ENCODE measurements around the gene RGL1. TPM values are rescaled to one million over a fixed set of nuclear protein-coding genes. Genes with fewer than 3 reads are reported as not detected.

The RGL1 gene
- total and polyA plus RNA-seq, 4 donors, result 7.0 to 51.6 (median 16.4) TPM

DNA sequence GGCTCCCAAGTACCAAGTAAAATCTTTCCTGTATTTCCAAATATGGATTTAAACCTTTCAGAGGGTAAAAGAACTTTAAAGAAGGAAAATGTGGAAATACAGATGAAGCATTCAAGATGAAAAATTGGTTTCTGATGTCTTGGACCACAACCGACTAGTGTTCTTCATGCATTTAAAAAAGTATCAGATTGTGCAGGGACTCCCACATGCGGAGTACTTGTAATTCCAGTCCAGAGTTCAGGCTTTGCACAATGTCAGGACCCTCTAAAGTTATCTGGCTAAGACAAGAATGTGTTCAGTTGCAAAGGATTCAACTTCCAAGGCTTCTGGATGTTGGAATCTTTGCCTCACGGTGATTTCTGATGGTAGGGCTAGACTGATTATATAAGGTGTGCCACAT lies 66.7 kb downstream of the RGL1 start:
- H3K4me1 ChIP-seq (ENCODE audit: control insufficient read depth in 1 of 2, insufficient read depth in 2 of 2, low read length in 2 of 2), result peaks cover 0 to under 1% of the 10 kb centered on the region in 2 donors
- H3K27ac ChIP-seq (ENCODE audit: low read depth in 1 of 2, low read length in 2 of 2), result no peak overlapping the region
- 83 to 91% methylated on average over 3 of the region's 3 CpGs for WGBS, 2 donors
- intact Hi-C loops (cut with DNase I), result no loop called here
- H3K9me3 ChIP-seq (ENCODE audit: control insufficient read depth, low read length), result no peaks in the 10 kb centered on the region
- ATAC-seq (ENCODE audit: low FRiP score) (no peak), DNase-seq (no peak)
- no peaks in the 10 kb centered on the region for H3K27me3 ChIP-seq (ENCODE audit: control insufficient read depth in 1 of 2, insufficient read depth in 2 of 2, low read length in 1 of 2)
- H3K36me3 ChIP-seq (ENCODE audit: control insufficient read depth in 1 of 2, insufficient read depth in 2 of 2, low read length in 1 of 2), result no peaks in the 10 kb centered on the region
- H3K4me3 ChIP-seq (ENCODE audit: low read length in 2 of 2), result no peak overlapping the region

DNA sequence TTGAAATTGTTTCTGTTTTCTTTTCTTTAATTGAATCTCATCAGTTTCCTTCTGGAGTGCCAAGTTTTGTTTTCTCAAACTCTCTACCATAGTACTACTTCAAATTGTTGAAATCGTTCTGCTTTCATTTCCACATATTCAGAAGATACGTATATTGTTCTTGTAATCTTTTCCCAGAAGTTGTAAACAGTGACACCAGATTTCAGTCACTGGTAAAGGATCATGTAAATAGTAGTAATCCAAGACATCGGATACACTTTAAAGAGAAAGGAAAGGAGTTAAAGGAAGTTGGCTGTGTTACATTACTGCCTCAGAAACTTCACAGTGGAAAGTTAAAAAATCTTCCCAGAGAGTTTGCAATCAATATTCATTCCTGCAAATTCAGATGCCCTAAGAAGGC lies 67.5 kb downstream of the RGL1 start:
- no peak overlapping the region for H3K27ac ChIP-seq (ENCODE audit: low read depth in 1 of 2, low read length in 2 of 2)
- intact Hi-C loops (cut with DNase I), result no loop called here
- H3K27me3 ChIP-seq (ENCODE audit: control insufficient read depth in 1 of 2, insufficient read depth in 2 of 2, low read length in 1 of 2), result no peaks in the 10 kb centered on the region
- no peaks in the 10 kb centered on the region for H3K36me3 ChIP-seq (ENCODE audit: control insufficient read depth in 1 of 2, insufficient read depth in 2 of 2, low read length in 1 of 2)
- 57 to 77% methylated on average over 3 of the region's 3 CpGs for WGBS, 2 donors
- ATAC-seq (ENCODE audit: low FRiP score) (no peak), DNase-seq (no peak)
- no peaks in the 10 kb centered on the region for H3K9me3 ChIP-seq (ENCODE audit: control insufficient read depth, low read length)
- no peak overlapping the region for H3K4me3 ChIP-seq (ENCODE audit: low read length in 2 of 2)
- peaks cover 0 to 4% of the 10 kb centered on the region in 2 donors for H3K4me1 ChIP-seq (ENCODE audit: control insufficient read depth in 1 of 2, insufficient read depth in 2 of 2, low read length in 2 of 2)

DNA sequence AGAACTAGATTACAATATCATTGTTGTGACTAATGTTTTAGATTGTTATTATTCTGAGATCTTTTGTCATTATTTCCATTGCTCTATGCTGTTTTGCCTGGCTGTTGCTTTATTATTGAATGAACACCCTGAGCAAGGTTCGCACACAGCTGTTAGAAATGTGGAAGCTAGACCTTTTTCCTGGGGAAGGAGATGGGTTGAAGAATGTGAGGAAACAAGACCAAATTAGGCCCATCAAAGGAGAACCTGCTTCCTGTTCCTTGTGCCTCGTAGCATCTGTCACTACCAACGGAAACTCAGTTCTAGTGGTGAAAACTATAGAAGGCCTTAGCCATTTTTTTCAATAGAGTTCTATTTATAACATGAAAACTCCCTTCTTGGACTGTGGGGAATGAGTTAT lies 68.7 kb downstream of the RGL1 start:
- intact Hi-C loops (cut with DNase I), result no loop called here
- Histone ChIP-seq H3K4me3 (ENCODE audit: low read length in 2 of 2) (no peak overlapping the region), H3K9me3 (ENCODE audit: control insufficient read depth, low read length) (no peaks in the 10 kb centered on the region), H3K27ac (ENCODE audit: low read depth in 1 of 2, low read length in 2 of 2) (no peak overlapping the region), H3K27me3 (ENCODE audit: control insufficient read depth in 1 of 2, insufficient read depth in 2 of 2, low read length in 1 of 2) (no peaks in the 10 kb centered on the region), H3K4me1 (ENCODE audit: control insufficient read depth in 1 of 2, insufficient read depth in 2 of 2, low read length in 2 of 2) (peaks cover 0 to 4% of the 10 kb centered on the region in 2 donors), H3K36me3 (ENCODE audit: control insufficient read depth in 1 of 2, insufficient read depth in 2 of 2, low read length in 1 of 2) (no peaks in the 10 kb centered on the region)
- no peak for ATAC-seq (ENCODE audit: low FRiP score)
- no peak for DNase-seq
- 11 to 21% methylated on average over 3 of the region's 3 CpGs for WGBS, 2 donors

DNA sequence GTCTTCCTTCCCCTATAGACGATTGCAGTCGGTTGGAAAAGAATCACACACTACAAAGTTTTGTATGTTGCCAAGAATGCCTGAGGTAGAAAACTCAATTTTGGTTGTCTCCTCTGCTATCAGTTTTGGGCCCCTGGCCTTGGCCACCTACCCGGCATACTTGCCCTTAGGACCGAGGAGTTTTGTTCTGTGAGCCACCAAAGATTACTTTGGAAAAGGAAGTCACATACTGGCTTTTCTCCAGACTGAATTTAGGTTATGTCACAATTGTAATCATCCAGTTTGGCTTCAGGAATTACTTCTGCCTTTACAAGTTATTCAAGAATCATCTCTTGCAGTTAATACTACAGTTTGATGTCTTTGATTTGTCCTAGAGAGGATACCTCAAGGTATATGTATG lies 71.4 kb downstream of the RGL1 start:
- WGBS, 2 donors, result 15 to 18% methylated on average over 4 of the region's 4 CpGs
- intact Hi-C loops (cut with DNase I), result no loop called here
- DNase-seq (no peak), ATAC-seq (ENCODE audit: low FRiP score) (no peak)
- no peak overlapping the region for H3K27ac ChIP-seq (ENCODE audit: low read depth in 1 of 2, low read length in 2 of 2)
- H3K4me3 ChIP-seq (ENCODE audit: low read length in 2 of 2), result no peak overlapping the region
- no peaks in the 10 kb centered on the region for H3K9me3 ChIP-seq (ENCODE audit: control insufficient read depth, low read length)
- H3K4me1 ChIP-seq (ENCODE audit: control insufficient read depth in 1 of 2, insufficient read depth in 2 of 2, low read length in 2 of 2), result peaks cover 0 to 4% of the 10 kb centered on the region in 2 donors
- no peaks in the 10 kb centered on the region for H3K27me3 ChIP-seq (ENCODE audit: control insufficient read depth in 1 of 2, insufficient read depth in 2 of 2, low read length in 1 of 2)
- H3K36me3 ChIP-seq (ENCODE audit: control insufficient read depth in 1 of 2, insufficient read depth in 2 of 2, low read length in 1 of 2), result no peaks in the 10 kb centered on the region

DNA sequence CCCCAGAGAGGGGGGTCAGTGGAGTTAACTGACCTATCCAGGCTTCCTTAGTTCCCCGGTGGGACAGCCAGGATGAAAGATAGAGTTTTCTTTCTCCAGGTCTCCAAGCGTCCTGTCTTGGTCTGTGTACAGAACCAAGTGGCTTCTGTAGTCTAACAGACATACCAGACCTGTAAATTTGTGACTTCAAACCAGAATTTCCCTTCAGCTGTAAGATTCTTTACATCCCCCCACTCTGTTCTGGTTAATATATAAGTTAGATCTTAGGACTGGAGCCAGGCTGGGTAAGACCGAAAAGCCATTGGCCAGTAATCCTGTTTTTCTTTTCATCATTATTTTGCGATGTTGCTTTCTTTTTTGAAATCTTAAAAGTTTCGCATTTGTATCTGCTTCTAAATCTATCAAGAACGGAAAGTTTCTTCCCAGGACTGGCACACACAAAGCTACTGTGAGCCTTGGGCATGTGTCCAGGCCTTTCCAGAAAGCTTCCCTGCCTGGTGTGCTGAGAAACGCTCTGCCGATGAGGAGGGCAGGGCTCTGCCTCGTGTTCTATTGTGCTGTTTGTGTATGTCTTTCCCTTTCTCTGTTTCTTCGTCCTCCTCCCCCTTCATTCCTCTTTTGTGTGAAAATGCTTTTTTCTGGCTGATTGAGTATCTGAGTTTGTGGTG lies 72.3 kb downstream of the RGL1 start:
- peaks cover 0 to 6% of the 10 kb centered on the region in 2 donors for H3K4me1 ChIP-seq (ENCODE audit: control insufficient read depth in 1 of 2, insufficient read depth in 2 of 2, low read length in 2 of 2)
- ATAC-seq (ENCODE audit: low FRiP score), result peak; percentile 77

DNA sequence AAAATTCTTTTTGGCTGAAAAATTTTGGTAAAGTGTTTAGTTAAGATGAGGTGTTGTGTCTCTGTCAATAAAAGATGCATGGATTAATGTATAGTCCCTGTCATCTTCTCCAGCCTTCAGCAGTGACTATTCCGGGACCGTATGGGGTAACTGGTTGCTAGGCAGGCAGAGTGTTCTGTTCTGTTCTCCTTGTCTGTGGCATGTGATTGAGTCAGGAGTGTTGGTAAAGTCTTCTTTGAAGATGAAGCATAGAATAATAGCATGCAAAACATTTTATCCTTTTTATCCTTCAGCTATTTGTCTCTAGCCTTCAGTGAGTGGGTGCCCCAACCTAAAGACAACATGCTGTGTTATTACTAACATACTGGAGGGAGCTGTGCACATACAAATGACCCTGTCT lies 74.6 kb downstream of the RGL1 start:
- 57 to 83% methylated on average over 2 of the region's 2 CpGs for WGBS, 2 donors
- Histone ChIP-seq H3K36me3 (ENCODE audit: control insufficient read depth in 1 of 2, insufficient read depth in 2 of 2, low read length in 1 of 2) (peaks cover 0 to 4% of the 10 kb centered on the region in 2 donors), H3K27ac (ENCODE audit: low read depth in 1 of 2, low read length in 2 of 2) (no peak overlapping the region), H3K27me3 (ENCODE audit: control insufficient read depth in 1 of 2, insufficient read depth in 2 of 2, low read length in 1 of 2) (no peaks in the 10 kb centered on the region), H3K4me3 (ENCODE audit: low read length in 2 of 2) (no peak overlapping the region), H3K4me1 (ENCODE audit: control insufficient read depth in 1 of 2, insufficient read depth in 2 of 2, low read length in 2 of 2) (peaks cover 0 to 6% of the 10 kb centered on the region in 2 donors), H3K9me3 (ENCODE audit: control insufficient read depth, low read length) (no peaks in the 10 kb centered on the region)
- ATAC-seq (ENCODE audit: low FRiP score) (no peak), DNase-seq (no peak)
- intact Hi-C loops (cut with DNase I), result no loop called here

More for the DNA sequence above, 72.3 kb downstream of the RGL1 start:
- Histone ChIP-seq H3K9me3 (ENCODE audit: control insufficient read depth, low read length) (no peaks in the 10 kb centered on the region), H3K27me3 (ENCODE audit: control insufficient read depth in 1 of 2, insufficient read depth in 2 of 2, low read length in 1 of 2) (no peaks in the 10 kb centered on the region), H3K36me3 (ENCODE audit: control insufficient read depth in 1 of 2, insufficient read depth in 2 of 2, low read length in 1 of 2) (no peaks in the 10 kb centered on the region), H3K27ac (ENCODE audit: low read depth in 1 of 2, low read length in 2 of 2) (peak overlapping the region in 1 of 2 donors; percentile 1), H3K4me3 (ENCODE audit: low read length in 2 of 2) (peak overlapping the region in 1 of 2 donors; percentile 32)
- peak; percentile 80 to 81 for DNase-seq
- 14 to 16% methylated on average over 10 of the region's 10 CpGs for whole genome bisulfite sequencing, 2 donors
- intact Hi-C loops (cut with DNase I), result no loop called here

DNA sequence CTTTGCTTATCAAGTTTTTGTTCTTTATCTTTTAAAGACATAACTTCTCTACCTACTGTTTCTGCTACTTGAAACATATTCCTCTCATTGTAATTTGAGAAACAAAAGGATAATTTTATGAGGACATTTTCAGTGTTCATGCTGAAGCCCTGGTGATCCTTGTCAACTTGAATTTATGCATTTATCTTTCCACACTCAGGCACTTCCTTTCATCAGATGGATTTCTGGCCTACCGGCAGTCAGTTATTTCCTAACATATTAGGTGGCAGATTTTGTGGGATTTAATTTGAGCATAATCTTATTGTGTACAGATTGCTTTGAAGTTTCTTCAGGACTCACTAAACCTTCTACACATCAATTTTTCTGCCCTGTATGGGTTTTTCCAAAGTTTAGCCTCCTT lies 75.0 kb downstream of the RGL1 start:
- Histone ChIP-seq H3K27ac (ENCODE audit: low read depth in 1 of 2, low read length in 2 of 2) (no peak overlapping the region), H3K9me3 (ENCODE audit: control insufficient read depth, low read length) (no peaks in the 10 kb centered on the region), H3K4me3 (ENCODE audit: low read length in 2 of 2) (no peak overlapping the region), H3K4me1 (ENCODE audit: control insufficient read depth in 1 of 2, insufficient read depth in 2 of 2, low read length in 2 of 2) (peaks cover 0 to 6% of the 10 kb centered on the region in 2 donors), H3K36me3 (ENCODE audit: control insufficient read depth in 1 of 2, insufficient read depth in 2 of 2, low read length in 1 of 2) (peaks cover 0 to 4% of the 10 kb centered on the region in 2 donors), H3K27me3 (ENCODE audit: control insufficient read depth in 1 of 2, insufficient read depth in 2 of 2, low read length in 1 of 2) (no peaks in the 10 kb centered on the region)
- intact Hi-C loops (cut with DNase I), result no loop called here
- no peak for ATAC-seq (ENCODE audit: low FRiP score)
- DNase-seq, result no peak
- WGBS, 2 donors, result 95 to 96% methylated on average over 1 of the region's 1 CpG

DNA sequence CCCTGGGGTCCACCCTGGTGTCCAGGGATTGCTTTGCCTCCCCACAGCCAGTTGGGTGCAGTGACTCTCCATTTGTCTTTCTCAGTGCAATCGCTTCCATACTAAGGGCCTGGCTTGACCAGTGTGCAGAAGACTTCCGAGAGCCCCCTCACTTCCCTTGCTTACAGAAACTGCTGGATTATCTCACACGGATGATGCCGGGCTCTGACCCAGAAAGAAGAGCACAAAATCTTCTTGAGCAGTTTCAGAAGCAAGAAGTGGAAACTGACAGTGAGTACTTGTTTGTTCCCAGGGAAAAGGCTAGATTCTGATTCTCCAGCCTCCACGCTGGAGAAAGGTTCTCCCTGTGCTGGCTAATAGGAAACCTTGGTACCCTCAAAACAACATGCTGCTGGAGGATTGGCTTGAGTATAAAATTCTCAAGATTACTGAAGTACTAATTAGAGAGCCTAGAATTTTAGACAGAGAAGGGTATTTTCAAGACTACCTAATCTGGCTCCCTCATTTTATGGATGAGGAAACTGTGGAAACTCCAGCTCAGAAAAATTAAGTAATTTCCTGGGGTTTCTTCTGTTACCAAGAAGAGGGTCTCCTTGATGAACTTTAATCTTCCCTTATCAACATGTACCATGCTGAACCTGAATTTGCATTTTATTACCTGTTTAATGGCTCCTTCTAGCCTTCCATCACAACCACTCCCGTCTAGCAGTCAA lies 75.8 kb downstream of the RGL1 start:
- ATAC-seq (ENCODE audit: low FRiP score) (no peak), DNase-seq (no peak)
- H3K9me3 ChIP-seq (ENCODE audit: control insufficient read depth, low read length), result no peaks in the 10 kb centered on the region
- no peaks in the 10 kb centered on the region for H3K27me3 ChIP-seq (ENCODE audit: control insufficient read depth in 1 of 2, insufficient read depth in 2 of 2, low read length in 1 of 2)
- intact Hi-C loops (cut with DNase I), result no loop called here
- 92 to 97% methylated on average over 6 of the region's 6 CpGs for WGBS, 2 donors
- H3K4me3 ChIP-seq (ENCODE audit: low read length in 2 of 2), result no peak overlapping the region
- H3K4me1 ChIP-seq (ENCODE audit: control insufficient read depth in 1 of 2, insufficient read depth in 2 of 2, low read length in 2 of 2), result peaks cover 0 to 6% of the 10 kb centered on the region in 2 donors
- peaks cover 0 to 4% of the 10 kb centered on the region in 2 donors for H3K36me3 ChIP-seq (ENCODE audit: control insufficient read depth in 1 of 2, insufficient read depth in 2 of 2, low read length in 1 of 2)
- H3K27ac ChIP-seq (ENCODE audit: low read depth in 1 of 2, low read length in 2 of 2), result no peak overlapping the region
